HG03135 (cell line): Measurements from ENCODE around the gene MAD2L1BP.

Source experiments
- ATAC-seq: cut with Tn5 transposase; IDR thresholded peaks from one replicate; pipeline ENCODE4 v1.9.1; 2021; ENCODE audit warnings: mild to moderate bottlenecking, moderate library complexity; ENCODE audit not compliant: unreplicated experiment

MAD2L1BP gene

DNA sequence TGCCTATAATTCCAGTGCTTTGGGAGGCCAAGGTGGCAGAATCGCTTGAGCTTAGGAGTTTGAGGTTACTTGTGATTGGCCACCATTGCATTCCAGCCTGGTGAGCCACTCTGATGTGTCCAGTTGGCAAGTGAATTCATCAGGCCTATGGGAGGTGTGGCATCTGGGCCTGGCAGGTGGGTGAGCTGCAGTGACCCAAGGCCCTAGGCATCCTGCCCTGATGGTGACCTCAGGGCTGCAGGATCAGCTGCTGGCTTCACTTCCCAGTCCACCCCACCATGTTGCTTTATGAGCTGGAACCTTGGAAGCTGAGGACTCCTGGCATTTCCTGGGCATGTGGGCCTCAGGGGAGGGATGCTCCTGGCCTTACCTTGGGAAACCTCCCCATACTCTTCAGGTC, 29.7 kb downstream of the MAD2L1BP start:
- no peak for ATAC-seq

DNA sequence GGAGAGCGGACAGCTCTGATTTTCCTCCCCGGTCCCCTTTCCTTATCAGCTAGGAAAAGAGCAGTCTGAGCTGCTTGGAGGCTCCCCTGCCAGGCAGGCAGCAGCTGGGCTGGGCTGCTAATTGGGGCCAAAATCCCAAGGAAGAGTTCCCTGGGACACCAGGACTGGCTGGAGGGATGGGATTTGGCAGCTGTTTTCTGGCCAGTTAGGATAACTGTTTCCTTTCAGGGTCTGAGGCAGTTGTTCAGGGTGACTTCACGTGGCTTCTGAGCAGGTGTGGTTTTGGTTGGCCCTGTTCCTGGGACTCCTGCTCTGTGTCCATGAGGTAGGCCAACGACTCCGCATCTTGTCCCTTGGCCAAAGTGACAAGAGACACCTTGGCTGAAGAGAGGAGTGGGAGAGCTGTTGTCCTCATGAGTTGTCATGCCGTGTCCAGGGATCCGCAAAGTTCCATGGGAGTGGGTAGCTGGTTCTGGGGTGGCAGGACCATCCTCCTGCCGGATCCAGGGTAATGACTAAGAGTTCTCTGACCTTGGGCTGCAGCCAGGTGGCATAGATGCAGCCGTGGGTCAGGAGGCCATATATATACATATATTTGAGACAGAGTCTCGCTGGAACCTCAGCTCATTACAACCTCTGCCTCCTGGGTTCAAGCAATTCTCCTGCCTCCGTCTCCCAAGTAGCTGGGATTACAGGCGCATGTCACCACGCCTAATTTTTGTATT, 30.7 kb downstream of the MAD2L1BP start:
- no peak for ATAC-seq

DNA sequence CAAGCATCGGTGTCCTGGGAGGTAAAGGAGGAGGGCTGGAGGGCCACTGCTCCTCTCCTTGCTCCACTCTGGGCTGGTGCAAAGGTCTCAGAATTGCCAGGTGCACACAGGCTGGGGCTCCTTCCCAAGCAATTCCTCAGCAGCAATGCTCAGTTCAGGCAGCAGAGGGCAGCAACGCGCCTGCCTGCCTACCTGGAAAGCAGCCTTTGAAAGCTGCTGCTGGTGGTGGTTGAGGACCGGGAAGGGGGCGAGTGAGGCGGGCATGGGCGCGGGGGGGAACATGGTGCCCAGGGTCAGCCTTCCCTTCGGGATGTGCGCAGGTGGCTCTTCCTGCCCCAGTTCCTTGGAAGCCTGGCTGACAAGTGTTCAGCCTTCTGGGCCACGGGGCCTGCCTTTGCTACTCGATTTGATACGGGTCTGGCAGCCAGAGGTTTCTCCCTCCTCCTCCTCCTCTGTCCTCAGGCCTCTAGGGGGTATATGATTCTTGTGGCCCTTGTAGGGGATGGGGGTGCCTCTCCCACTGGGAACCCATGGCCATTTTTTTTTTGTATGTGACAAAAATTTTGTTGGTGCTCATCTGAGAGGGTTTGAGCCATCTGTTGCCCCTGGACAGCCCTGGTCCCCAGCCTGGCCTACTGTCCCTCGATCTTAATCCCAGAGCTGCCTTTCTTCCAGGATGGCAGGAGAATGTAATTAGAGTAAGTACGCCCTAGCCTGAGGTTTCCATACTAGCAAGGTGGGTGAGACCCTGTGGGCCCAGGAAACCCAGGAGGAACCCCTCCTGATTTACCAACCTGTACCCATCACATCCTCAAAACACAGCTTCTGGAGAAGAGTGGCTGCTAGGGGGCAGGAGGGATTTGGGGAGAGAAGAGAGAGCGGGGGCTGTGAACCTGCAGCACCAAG, 31.9 kb downstream of the MAD2L1BP start:
- ATAC-seq = no peak

DNA sequence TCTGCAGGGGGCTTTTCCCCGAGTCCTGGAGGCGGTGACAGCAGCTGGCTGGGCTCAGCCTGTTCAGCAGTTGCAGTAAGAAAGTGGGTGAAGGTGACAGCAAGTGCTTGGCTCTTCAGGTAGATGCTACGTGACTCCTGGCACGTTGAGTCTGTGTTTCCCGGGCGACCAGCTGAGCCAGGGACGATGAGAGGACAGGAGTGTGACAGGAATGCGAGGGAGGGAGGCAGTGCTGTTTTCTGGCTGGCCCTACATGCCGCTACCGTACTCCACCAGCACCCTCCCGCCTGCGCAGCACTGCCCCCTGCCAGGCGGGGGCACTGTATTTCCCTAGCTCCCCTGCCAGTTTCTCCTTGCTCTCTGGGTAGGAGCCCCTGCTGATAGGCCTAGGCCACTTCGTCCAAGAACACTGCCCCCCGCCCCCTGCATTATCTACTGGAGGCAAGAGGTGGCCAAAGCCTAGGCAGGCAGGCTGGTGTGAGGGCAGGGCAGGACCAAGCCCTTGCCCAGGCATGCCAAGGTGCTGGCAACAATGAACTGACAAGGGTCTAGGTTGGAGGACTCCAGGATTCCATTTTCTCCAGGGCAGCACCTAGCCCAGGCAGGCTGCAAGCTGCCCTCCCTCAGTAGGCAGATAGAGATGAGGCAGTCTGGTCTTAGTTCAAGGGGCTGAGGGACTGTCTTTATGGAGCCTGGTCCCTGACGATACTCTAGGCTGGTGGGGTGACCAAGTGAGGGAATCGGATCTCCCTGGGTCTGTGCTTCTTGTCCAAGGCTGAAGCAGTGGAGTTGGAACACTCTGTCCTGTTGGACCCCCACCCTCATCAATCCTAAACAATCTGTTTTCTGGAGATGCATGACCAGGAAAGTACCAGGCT, 32.8 kb downstream of the MAD2L1BP start:
- ATAC-seq = no peak

DNA sequence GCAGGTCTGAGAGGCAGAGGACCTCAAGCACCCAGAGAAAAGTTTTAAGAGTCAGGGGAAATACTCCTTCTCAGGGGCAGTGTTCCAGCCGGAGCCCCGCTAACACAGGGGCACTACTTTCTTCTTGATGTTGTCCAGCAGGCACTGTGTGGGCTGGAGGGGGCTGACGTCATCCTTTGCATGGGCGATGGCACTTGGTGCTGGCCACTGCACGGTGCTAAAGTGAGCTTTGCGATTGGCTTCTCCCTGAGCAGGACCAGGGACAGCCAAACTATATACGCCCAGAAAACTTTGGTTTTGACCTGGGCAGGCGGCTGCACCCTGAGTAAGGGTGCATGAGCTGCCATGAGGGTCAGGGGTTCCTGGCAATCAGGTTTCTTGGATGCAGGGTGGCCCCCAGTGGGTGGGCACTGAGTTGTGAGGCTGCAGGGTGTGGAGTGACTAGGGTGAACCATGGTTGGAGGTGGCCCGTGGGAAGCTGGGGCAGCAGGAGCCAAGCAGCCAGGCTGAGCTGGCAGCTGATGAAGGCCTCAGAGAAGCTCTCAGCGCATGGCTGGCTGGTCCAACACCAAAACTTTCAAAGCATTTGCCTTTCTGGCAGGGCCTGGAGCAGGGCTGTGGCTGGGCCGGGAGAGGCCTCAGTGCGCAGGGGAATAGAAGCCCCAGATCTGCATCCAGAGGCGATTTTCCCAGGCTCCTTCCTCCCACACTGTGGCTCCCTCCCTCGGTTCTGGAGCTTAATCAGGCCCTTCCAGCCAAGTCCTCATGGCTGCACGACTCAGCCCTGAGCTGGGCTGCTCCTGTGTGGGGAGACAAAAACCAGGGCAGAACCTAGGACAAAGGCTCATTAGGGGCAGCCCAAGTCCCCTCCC, 33.6 kb downstream of the MAD2L1BP start:
- ATAC-seq = no peak

DNA sequence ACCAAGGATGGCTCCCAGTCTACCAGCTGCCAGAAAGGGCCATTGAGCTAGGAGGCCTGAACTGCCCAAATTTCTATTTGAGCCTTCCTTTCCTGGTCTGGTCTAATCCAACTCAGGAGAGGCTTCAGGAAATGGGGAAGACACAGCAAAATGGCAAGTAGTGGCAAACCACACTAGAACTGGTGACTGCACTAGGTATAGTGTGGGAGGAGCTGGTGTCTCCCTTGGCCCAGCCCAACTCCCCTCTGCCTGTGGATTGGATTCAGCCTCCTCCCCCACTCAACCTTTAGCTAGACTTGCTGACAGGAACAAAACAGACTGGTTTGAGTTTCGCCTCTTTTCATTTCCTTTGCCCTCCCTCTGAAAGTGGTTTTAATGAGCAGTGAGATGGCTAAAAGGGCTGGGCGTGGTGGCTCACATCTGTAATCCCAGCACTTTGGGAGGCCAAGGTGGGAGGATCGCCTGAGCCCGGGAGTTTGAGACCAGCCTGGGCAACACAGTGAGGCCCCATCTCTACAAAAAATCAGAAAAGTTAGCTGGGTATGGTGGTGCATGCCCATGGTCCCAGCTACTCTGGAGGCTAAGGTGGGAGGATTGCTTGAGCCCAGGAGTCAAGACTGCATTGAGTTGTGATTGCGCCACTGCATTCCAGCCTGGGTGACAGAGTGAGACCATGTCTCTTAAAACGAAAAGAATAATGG, 34.4 kb downstream of the MAD2L1BP start:
- no peak for ATAC-seq

DNA sequence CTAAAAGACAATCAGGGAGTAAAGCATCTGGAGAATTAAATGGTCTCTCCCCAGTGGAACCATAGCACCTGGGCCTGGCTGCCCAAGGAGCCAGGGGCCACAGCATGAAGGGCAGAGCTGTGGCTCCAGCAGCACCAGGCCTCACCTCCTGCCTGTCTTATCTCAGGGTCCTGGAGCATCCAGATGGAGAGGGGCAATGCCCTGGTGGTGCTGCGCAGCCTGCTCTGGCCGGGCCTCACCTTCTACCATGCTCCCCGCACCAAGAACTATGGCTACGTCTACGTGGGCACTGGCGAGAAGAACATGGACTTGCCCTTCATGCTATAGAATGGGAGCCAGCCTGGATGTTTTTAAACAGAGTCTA, 35.0 kb downstream of the MAD2L1BP start:
- ATAC-seq = no peak

DNA sequence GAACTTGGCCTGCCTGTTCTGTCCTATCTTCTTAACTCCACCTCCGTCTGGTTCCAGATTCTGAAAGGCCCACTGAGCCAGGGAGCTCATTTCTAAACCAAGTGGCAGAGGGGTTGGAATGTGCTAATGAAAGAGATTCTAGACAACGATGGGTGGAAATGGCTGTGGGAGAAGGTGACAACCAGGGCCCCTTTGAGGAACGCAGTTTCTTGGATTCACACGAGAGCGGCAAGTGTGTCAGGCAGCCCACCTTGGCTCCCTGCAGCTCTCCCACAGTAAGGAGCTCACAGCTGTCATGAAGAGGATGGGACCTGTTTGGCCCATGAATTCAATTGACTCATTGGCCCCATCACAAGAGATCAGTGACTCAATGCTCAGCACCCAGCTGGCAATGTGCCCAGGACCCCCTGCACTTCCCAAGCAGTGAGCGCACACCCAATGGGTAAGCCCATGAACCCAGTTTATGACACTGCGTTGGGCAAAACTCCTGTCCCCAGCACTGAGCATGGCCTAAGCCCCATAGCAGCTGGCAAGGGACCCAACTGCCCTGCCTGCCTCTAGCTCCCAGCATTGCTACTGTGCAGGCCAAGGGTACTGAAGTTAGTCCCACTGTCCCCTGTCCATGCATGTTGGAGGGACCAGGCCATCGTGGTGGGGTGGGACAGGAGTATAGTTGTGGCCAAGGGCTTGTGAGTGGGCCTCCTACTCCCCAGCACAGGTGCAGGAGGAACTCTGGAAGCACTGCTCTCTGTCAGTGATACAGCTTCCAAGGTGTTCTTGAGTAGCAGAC, 35.6 kb downstream of the MAD2L1BP start:
- ATAC-seq = no peak

DNA sequence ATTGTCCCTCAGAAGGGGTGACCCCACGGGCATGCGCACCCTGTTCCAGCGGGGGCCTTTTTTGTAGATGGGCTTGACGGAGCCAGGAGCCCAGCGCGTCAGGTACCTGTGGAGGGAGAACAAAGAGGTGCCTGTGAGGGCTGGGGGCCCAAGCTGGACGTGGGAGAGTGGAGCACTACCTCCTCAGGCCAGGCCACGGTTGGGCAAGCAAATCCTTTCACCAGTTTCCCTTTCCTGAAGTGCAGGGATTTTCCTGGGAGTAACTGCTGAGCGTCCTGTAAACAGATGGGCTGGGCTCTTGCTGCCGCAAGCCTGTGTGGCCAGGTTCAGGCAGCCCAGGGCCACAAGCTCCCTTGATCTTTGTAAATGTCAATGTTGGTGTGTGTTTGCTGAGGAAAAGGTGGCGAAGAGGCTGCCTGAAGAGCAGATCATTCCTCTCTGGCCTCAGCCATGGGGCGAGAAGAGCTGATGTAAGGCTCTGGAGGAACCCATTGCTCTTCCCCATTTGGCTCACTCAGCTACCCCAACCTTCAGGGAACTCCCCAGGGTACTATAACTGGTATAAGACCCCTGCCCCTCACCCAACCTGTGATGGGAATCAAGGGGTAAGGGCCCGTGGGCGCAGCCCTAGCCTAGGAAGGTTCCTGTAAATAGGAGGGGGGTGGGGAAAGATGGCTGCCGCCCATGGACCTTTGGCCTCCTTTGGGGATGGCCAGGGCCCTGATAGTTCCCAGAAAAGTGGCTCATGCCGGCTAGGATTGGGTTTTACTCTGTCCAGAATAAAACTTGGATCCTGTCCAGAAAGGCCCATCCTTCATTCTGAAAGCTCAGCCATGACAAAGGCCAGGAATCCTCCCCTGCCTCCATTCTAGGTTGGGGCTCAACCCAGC, 36.4 kb downstream of the MAD2L1BP start:
- ATAC-seq = no peak

DNA sequence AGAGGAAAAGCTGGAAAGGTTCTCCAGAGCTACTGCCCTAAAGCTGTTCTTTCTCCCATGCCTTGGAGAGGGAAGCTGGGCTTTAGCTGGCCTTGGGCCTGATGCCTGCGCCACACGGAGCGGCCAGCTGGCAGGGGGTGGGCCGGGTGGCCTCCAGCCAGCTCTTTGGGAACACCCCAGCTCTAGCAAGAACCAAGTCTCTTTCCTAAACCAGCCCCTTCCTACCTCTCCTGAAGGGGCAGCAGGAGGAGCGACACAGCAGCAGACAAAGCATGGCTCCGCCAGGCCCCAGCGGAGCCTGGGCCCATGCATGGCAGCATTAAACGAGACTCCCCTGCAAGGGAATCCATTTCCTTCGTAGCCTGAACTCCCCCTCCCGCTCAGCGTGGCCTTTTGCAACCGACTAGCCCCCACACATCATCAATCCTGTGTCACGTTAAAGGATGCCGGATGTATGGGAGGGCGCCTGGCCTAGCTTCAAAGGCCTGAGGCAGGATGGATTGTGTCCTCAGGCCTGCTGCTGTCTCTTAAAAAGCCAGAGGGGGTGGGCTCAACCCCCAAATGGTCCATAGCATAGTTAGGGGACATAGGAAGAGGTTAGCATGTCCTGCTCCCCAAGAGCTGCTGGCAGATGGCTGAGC, 37.9 kb downstream of the MAD2L1BP start:
- ATAC-seq = no peak

DNA sequence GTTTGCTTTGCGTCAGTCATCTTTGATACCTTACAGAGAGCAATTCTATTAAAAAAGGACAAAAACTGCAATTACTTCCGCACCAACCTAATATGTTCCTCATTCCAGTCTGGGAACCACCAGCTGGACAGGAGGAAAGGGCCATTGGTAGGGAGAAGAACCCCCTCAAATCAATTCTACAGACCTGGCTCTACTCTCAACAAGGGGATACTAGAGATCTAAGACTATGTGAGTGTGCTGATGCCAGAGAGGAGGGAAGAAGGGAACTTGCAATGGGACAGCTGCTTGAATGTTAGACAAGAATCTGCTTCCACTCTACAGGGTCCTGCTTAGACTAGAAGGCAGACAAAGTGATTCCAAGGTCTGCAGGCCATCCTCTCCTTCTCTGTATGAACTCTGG, 38.7 kb downstream of the MAD2L1BP start:
- ATAC-seq = no peak

DNA sequence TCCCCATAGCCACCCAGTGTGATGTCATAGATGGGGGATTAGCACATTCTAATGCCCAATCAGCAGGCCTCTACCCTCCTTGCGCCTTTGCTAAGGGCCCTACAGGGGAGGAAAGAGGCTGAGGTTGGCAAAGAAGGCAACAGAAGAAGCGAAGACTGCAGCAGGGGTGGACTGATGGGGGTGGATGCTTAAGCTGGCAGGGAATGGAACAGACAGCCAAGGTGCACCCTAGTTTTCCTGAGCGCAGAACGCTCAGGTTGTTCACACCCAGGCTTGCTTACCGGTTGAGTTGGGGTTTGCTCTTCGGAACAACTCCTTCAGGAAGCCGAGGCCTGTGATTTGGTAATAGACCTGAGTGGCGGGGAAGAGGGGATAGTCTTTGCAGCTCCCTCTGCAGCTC, 39.3 kb downstream of the MAD2L1BP start:
- no peak for ATAC-seq

DNA sequence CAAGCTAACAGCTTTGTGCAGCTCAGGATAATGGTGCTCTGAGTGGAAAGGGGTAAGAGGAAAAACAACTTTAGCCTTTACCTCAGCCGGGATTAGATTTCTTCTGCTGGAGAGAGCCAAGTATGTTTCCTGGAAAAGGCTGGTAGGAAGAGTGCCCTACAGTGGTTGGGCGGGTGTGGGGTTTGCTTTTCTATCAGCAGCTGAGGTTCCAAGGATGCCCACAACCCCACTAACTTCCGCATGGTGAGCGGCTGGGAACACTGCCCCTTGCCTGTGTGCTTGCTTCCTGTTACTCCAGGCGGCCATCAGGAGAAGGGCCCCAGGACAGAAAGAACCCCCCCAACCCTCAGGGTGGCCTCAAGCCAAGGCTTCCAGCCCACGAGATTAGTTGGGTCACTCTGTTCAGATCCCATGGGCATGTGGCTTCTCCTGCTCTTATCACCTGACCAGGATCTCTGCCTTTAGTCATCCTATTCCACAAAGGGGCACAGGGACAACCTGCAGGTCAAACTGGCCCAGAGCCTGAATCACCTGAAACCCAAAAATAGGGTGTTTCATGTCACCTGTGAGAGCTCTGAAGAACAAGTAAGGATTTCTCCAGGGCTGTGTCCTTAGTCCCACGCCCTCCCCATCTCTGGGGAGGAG, 41.4 kb downstream of the MAD2L1BP start:
- ATAC-seq = no peak

DNA sequence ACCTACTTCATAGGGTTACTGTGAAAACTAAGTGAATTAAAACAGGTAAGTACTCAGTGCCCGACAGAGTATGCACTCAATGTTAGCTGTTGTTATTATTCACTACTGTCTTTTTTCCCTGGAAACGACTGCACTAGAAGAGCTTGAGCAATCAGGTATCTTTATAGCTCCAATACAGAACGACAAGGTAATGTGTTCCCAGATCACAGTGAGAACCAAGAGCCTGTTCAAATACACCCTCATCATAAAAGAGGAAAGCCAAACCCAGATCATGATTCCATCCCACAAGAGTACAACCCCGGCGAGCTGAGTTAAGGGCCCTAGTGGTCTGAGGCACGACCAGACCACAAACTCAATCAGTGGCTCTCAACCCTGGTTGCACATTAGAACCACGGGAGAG, 42.1 kb downstream of the MAD2L1BP start:
- ATAC-seq = no peak

DNA sequence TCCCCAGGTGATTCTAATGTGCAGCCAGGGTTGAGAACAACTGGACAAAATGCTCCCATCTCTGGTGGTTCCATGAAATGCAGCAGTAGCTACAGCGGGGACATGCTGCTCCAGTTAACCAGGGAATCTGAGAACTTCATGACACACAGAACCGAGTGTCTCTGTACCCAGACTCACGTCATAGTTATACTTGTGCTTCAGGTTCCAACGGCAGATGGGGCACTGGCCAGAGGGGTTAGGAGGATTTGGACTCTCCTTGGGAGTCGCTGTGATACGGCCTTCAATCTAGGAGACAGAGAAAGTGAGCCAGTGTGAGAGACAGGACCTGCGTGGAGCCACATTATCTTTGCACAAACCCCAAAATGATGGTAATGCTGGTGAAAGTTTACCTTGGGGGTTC, 42.7 kb downstream of the MAD2L1BP start:
- ATAC-seq = no peak

DNA sequence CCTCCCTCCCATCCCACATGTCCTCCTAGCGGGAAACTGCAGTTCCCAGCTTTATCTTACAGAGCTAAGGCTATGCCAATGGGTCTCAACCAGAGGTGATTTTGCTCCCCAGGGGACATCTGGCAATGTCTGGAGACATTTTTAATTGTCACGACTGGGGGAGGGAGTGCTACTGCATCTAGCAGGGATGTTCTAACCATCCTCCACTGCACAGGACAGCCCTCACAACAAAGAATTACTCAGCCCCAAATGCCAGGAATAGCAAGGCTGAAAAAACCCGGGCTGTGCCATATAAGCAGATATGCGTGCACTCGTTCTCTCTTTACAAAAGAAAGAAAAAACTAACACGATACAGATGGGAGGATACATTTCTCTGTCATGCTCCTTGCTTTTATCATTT, 43.4 kb downstream of the MAD2L1BP start:
- no peak for ATAC-seq
